Fibroblast of lung (primary cell): ENCODE measurements around the gene MAP3K4. TPM values are rescaled to one million over a fixed set of nuclear protein-coding genes. Genes with fewer than 3 reads are reported as not detected.
A peak's percentile ranks its signal among the peaks of the same experiment; 100 is the strongest.

Source experiments
- DNase-seq, 2 donors: peaks; one replicate each; pipeline versions ENCODE4 v3.0.0 to v3.0.0-alpha.2; 2010; ENCODE audit warnings: low read depth in 2 of 2
- H2AFZ ChIP-seq: 2 replicates; pipeline ENCODE4 v1.5.1; 2012; ENCODE audit warnings: low read length, control low read depth, inconsistent platforms
- H3K27ac ChIP-seq: 2 replicates; pipeline ENCODE4 v1.5.1; 2011; ENCODE audit warnings: low read length, control low read depth; ENCODE audit not compliant: insufficient read depth
- H3K27me3 ChIP-seq: 2 replicates; pipeline ENCODE4 v1.5.1; 2011; ENCODE audit warnings: mild to moderate bottlenecking, low read length; ENCODE audit not compliant: control insufficient read depth, insufficient read depth
- H3K36me3 ChIP-seq: 2 replicates; pipeline ENCODE4 v1.5.1; 2011; ENCODE audit warnings: low read length; ENCODE audit not compliant: control insufficient read depth, insufficient read depth
- H3K4me1 ChIP-seq: 2 replicates; pipeline ENCODE4 v1.5.1; 2011; ENCODE audit warnings: low read length; ENCODE audit not compliant: control insufficient read depth, insufficient read depth; ENCODE audit errors: extremely low read depth
- H3K4me2 ChIP-seq: 2 replicates; pipeline ENCODE4 v1.5.1; 2011; ENCODE audit warnings: low read length, control low read depth; ENCODE audit not compliant: insufficient read depth; ENCODE audit errors: extremely low read depth
- H3K4me3 ChIP-seq, 4 experiments: fragments of 200-600 bp in 1 of 4; sonication (generic) in 1 of 4; replicated peaks in 1 of 4; 2 replicates each; pipeline ENCODE4 v1.5.1; 2011 to 2016; ENCODE audit warnings: low read length in 4 of 4, low read depth in 3 of 4, mild to moderate bottlenecking in 3 of 4, control low read depth in 2 of 4, inconsistent platforms in 1 of 4, mixed read lengths in 1 of 4; ENCODE audit not compliant: insufficient read depth in 1 of 4; ENCODE audit errors: control extremely low read depth in 1 of 4
- H3K79me2 ChIP-seq: 2 replicates; pipeline ENCODE4 v1.5.1; 2012; ENCODE audit warnings: mild to moderate bottlenecking, low read length, inconsistent platforms; ENCODE audit not compliant: control insufficient read depth, insufficient read depth
- H3K9ac ChIP-seq: 2 replicates; pipeline ENCODE4 v1.5.1; 2011; ENCODE audit warnings: mild to moderate bottlenecking, low read length, control low read depth; ENCODE audit not compliant: insufficient read depth
- H3K9me3 ChIP-seq: 2 replicates; pipeline ENCODE4 v1.5.1; 2012; ENCODE audit warnings: low read depth, low read length; ENCODE audit not compliant: control insufficient read depth, insufficient read depth
- H4K20me1 ChIP-seq: 2 replicates; pipeline ENCODE4 v1.5.1; 2011; ENCODE audit warnings: low read length; ENCODE audit not compliant: control insufficient read depth, insufficient read depth; ENCODE audit errors: extremely low read depth
- CTCF ChIP-seq, 2 donors: IDR thresholded peaks in 1 of 2; conservative IDR thresholded peaks in 1 of 2; 1 replicate in 1 of 2; 2 replicates in 1 of 2; pipeline ENCODE4 v1.5.1; 2011 to 2012; ENCODE audit warnings: low read length in 2 of 2, control low read depth in 1 of 2, inconsistent platforms in 1 of 2, low read depth in 1 of 2, mild to moderate bottlenecking in 1 of 2
- EZH2 ChIP-seq: IDR thresholded peaks from 2 replicates; pipeline ENCODE4 v1.5.1; 2012; ENCODE audit warnings: low read length, control low read depth, mild to moderate bottlenecking; ENCODE audit errors: missing control alignments
- polyA plus RNA-seq, 2 donors: library from polyadenylated mRNA; depleted of rRNA in 1 of 2; stranded (reverse) in 1 of 2; unstranded in 1 of 2; fragments of >200 nt; gene quantifications; 2 replicates each; pipeline ENCODE4 v1.2.1, GENCODE V29; 2011 to 2012; ENCODE audit warnings: missing spikeins in 1 of 2
- total RNA-seq: library from RNA; depleted of rRNA; stranded (reverse); fragments of >200 nt; gene quantifications from 2 replicates; pipeline ENCODE4 v1.2.1, GENCODE V29; 2014

MAP3K4 gene
- total and polyA plus RNA-seq, 2 donors (not counting 1 experiment from before 2014, with no cell fraction given), result 9.1 to 44.4 TPM

GRCh38 chr6:161033667-161034066 is 42.1 kb downstream of the MAP3K4 start:
- Histone ChIP-seq H3K27me3 (no peaks in the 10 kb centered on the region), H3K9ac (no peak overlapping the region), H3K36me3 (no peaks in the 10 kb centered on the region), H3K4me1 (peaks cover 13% of the 10 kb centered on the region), H3K79me2 (peaks cover 14% of the 10 kb centered on the region), H3K4me3 (no peak overlapping the region), H4K20me1 (no peaks in the 10 kb centered on the region), H2AFZ (no peak overlapping the region), H3K9me3 (no peaks in the 10 kb centered on the region), H3K4me2 (no peak overlapping the region), H3K27ac (no peak overlapping the region)
- TF ChIP-seq EZH2, result no peak
- no peak for TF ChIP-seq CTCF (conservative IDR thresholded peaks at IDR 0.05 in 1 of 2, IDR thresholded peaks at IDR 0.05 in 1 of 2; ENCODE audit: low read depth in 1 of 2, low read length in 2 of 2)
- DNase-seq, result peak in 1 of 2 donors; percentile 49

GRCh38 chr6:161035182-161035980 is 43.8 kb downstream of the MAP3K4 start:
- Histone ChIP-seq H3K27ac (no peak overlapping the region), H2AFZ (no peak overlapping the region), H3K9me3 (no peaks in the 10 kb centered on the region), H3K4me2 (no peak overlapping the region), H3K9ac (no peak overlapping the region), H3K79me2 (peaks cover 11% of the 10 kb centered on the region), H4K20me1 (no peaks in the 10 kb centered on the region), H3K27me3 (no peaks in the 10 kb centered on the region), H3K4me1 (peaks cover 14% of the 10 kb centered on the region), H3K4me3 (no peak overlapping the region), H3K36me3 (no peaks in the 10 kb centered on the region)
- no peak for TF ChIP-seq EZH2
- TF ChIP-seq CTCF (conservative IDR thresholded peaks at IDR 0.05 in 1 of 2, IDR thresholded peaks at IDR 0.05 in 1 of 2; ENCODE audit: low read depth in 1 of 2, low read length in 2 of 2), result no peak
- DNase-seq, result no peak

- no peaks in the 10 kb centered on the region for H3K27me3 ChIP-seq
These were observed 44.4 kb downstream of the MAP3K4 start for GRCh38 chr6:161035981-161036263.

More at GRCh38 chr6:161035981-161036263, 44.4 kb downstream of the MAP3K4 start:
- Histone ChIP-seq H3K9ac (no peak overlapping the region), H3K36me3 (no peaks in the 10 kb centered on the region), H3K4me3 (no peak overlapping the region), H3K4me2 (no peak overlapping the region), H2AFZ (no peak overlapping the region), H4K20me1 (no peaks in the 10 kb centered on the region), H3K9me3 (no peaks in the 10 kb centered on the region), H3K27ac (no peak overlapping the region), H3K4me1 (peaks cover 14% of the 10 kb centered on the region), H3K79me2 (peaks cover 6% of the 10 kb centered on the region)
- TF ChIP-seq EZH2, result no peak
- no peak for TF ChIP-seq CTCF (conservative IDR thresholded peaks at IDR 0.05 in 1 of 2, IDR thresholded peaks at IDR 0.05 in 1 of 2; ENCODE audit: low read depth in 1 of 2, low read length in 2 of 2)
- no peak for DNase-seq
